NCI-H1105 (cell line): ENCODE results near the gene ANXA5.

Experiments used
- DNase-seq: peaks from one replicate; lab custom pipeline; 2025; lab: John Stamatoyannopoulos, UW

The ANXA5 gene

GRCh38 chr4:121712001-121712651 lies 15.3 kb upstream of the ANXA5 start:
- no peak for DNase-seq

- no peak for DNase-seq
Measured at GRCh38 chr4:121711263-121712000, 14.7 kb upstream of the ANXA5 start.

GRCh38 chr4:121709766-121710405 lies 13.1 kb upstream of the ANXA5 start:
- DNase-seq: no peak

GRCh38 chr4:121707344-121707743 lies 10.6 kb upstream of the ANXA5 start:
- no peak for DNase-seq

- DNase-seq: no peak
Measured at GRCh38 chr4:121706595-121707021, 9.8 kb upstream of the ANXA5 start.

GRCh38 chr4:121705521-121705920 lies 8.7 kb upstream of the ANXA5 start:
- no peak for DNase-seq

GRCh38 chr4:121702136-121702535 lies 5.4 kb upstream of the ANXA5 start:
- no peak for DNase-seq

GRCh38 chr4:121701263-121701662 lies 4.5 kb upstream of the ANXA5 start:
- no peak for DNase-seq

GRCh38 chr4:121698236-121698671 lies 1.5 kb upstream of the ANXA5 start:
- DNase-seq: no peak

- DNase-seq: no peak
Measured at GRCh38 chr4:121697564-121697963, 784 bp upstream of the ANXA5 start.

- peak; percentile 3 for DNase-seq
Measured at GRCh38 chr4:121696170-121696580, 605 bp downstream of the ANXA5 start.

GRCh38 chr4:121693886-121694285 lies 2.9 kb downstream of the ANXA5 start:
- no peak for DNase-seq

- DNase-seq: no peak
Measured at GRCh38 chr4:121693450-121693849, 3.3 kb downstream of the ANXA5 start.

- DNase-seq: no peak
Measured at GRCh38 chr4:121692261-121692660, 4.5 kb downstream of the ANXA5 start.

GRCh38 chr4:121690001-121690400 lies 6.8 kb downstream of the ANXA5 start:
- no peak for DNase-seq

GRCh38 chr4:121688701-121689100 lies 8.1 kb downstream of the ANXA5 start:
- no peak for DNase-seq

GRCh38 chr4:121688261-121688660 lies 8.5 kb downstream of the ANXA5 start:
- no peak for DNase-seq

GRCh38 chr4:121686255-121686654 lies 10.5 kb downstream of the ANXA5 start:
- DNase-seq: no peak

GRCh38 chr4:121685257-121685656 lies 11.5 kb downstream of the ANXA5 start:
- no peak for DNase-seq

GRCh38 chr4:121684561-121684960 lies 12.2 kb downstream of the ANXA5 start:
- DNase-seq: no peak

- no peak for DNase-seq
Measured at GRCh38 chr4:121684016-121684415, 12.8 kb downstream of the ANXA5 start.

GRCh38 chr4:121680571-121680970 lies 16.2 kb downstream of the ANXA5 start:
- no peak for DNase-seq

- no peak for DNase-seq
Measured at GRCh38 chr4:121679951-121680350, 16.8 kb downstream of the ANXA5 start.
